COLO829 (cell line): Measurements from ENCODE around the gene CHMP4B.

ENCODE experiments used
- DNase-seq: peaks from one replicate; pipeline ENCODE4 v3.0.0; 2012; ENCODE audit warnings: low spot score

Gene CHMP4B

DNA sequence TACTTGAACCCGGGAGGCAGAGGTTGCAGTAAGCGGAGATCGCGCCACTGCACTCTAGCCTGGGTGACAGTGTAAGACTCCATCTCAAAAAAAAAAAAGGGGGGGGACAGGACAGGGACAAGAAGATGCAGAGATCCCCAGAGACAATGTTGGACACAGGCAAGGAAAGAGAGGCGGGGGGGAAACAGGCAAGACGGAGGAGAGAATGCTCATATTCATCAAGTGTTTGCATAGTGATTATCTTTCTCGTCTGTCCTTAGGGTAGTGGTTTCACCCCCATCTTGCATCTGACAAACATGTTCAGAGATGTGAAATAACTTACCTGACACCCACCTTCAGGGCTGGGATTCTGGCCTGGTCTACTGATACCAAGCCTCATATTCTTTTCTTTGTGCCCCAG is 29.0 kb downstream of the CHMP4B start:
- DNase-seq: no peak

DNA sequence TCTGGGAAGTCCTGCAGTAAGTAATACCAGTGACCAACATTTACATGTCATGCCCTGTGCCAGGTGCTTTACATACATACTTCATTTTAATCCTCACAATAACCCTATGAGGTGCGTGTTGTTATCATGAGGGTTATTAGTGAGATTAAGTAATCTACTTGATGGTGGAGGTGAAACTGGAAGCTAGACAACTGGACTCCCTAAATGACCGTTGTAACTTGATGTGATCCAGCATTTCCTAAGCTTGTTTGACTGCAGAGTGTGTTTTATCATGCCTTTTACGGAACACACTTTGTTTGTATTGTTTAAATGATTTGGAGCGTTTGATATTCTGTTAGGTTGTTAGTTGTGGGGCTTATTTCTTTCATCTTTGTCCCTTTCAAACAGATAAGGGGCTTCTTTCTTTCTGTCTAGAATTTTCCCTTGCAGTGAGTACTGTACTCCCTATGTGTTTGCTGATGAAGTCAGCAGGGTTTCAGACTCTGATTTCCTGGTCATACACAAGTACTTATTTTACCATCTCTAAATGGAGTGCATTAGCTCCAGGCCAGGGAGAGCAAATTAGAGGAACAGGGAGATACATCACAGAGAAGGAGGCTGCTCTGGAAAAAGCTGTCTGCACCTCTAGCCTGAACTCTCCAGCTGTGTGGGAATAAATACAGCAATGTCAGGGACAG is 29.7 kb downstream of the CHMP4B start:
- DNase-seq: no peak

DNA sequence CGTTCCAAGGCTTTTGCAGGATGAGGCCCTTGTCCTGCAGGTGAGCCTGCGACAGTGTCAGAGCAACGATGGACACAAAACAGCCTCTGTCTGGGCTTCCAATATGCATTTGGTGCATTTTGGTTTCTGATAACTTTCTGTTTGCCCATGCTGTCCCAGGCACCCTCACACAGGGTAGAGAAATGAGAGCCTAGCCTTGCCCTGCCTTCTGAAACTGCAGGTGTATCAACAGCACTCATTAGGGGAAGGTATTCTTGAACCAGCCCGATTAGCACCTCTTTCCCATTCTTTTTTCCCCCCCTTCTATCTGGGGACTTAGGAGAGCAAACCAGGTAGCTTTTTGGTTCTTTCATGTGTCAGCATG is 30.3 kb downstream of the CHMP4B start:
- no peak for DNase-seq

DNA sequence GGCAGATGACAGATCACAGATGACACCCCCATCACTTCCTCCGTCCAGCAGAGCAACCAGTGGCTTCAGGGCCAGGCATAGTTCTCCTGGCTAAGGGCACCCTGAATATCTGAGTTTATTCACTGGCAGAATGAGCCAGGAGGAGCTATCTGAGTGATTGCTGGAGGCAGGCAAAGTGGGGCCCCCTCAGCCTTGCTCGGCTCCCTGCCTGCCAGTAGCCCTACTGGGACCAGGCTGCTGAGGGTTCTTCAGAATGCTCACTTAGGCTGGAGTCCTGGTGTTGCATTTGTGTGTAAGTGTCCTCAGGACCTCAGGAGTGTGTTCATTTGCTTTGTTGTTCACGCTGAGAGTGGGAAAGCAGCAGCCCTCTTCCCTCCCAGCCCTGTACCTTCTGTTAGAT is 31.2 kb downstream of the CHMP4B start:
- DNase-seq: no peak

DNA sequence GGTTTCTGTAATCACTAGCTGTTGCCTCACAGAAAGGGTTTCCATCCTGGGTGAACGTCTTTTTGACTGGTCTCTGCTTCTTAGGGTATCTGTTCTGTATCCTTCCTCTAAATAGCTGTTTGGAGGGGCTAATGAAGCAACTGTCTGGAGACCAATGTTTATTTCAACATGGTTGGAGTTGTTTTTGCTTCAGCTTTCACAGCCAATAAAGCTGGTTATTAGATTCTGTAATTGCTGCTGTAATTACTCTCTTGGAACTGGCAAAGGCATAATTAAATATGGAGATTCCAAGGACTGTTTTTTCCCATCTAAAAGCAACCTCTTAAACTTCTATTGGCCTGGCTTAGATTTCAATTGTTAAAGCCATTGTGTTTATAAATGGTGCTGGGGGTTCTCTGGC is 31.9 kb downstream of the CHMP4B start:
- DNase-seq: no peak

DNA sequence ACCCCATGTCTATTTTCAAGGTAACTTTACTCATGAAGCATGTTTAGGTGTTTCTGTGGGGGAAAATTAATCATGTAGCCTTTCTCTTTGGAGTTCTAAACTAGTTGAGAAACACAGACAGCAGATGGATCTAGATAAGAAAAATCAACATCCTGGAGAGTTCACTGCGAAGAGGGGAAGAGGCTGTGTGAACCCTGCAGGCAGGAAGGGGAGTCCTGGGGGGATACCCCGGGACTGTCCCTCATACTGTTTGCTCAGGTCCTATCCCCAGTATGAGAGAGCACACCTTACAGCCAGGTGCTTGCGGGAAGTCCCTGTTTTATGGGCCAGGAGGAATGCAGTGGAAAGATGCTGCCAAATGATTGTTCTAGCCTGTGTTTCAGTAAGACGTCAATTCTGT is 32.7 kb downstream of the CHMP4B start:
- no peak for DNase-seq

DNA sequence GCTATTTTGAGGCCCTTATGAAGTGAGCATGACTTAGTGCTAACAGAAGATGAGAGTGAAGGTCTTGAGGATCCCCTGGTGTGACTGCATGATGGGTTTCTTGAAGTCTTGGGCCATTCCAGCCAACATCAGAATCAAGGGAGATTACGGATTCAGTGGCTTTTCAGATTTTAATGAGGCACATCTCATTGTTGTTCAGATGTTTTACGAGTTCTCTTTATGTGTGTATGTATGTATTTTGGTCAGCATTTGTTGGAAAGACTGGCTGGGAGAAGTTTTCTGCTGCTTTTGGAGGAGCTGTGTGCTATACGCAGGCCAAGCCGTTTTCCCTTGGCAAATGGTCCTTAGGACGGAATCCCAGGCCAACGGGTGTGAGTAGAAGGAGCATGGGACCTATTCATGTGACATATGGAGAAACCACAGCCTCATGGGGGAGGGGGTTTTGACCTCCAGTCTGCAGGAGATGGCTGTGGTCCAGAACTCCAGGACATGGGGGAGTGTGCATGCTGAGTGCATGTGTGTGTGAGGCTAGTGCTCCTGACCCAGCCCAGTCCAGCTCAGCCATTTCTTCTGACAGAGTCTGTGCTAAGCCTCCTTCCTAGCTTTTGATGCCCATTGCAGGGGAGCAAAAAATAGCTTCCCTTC is 35.3 kb downstream of the CHMP4B start:
- DNase-seq: peak; percentile 31

DNA sequence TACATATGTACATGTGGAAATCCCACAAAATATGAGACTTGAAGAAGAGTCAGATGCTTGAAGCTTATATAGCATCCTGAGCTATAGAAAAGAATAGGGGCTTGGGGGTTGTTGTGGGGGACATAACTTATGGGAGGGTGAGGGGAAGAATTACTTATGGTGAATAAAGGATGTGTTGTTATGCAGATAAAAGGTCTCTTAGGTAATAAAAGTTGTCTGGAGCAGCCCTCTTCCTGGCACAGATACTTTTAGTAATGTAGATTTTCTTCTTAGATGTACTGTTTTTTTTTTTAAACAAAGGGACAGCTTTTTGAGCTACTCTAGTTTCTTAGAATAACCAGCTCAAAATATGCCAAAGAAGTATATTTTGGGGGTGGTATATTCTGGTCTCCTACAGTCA is 35.9 kb downstream of the CHMP4B start:
- no peak for DNase-seq

DNA sequence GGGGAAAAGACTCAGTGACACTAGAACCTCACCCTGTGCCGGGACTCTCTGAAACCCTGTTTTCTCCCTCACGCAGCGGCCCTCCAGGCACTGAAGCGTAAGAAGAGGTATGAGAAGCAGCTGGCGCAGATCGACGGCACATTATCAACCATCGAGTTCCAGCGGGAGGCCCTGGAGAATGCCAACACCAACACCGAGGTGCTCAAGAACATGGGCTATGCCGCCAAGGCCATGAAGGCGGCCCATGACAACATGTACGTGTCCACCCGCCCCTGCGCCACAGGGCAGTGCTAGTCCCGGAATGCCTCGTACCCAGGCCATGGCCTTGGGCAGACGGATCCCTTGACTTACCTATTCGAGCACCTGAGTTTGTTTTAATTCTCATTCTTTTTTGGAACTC is 37.2 kb downstream of the CHMP4B start:
- no peak for DNase-seq

DNA sequence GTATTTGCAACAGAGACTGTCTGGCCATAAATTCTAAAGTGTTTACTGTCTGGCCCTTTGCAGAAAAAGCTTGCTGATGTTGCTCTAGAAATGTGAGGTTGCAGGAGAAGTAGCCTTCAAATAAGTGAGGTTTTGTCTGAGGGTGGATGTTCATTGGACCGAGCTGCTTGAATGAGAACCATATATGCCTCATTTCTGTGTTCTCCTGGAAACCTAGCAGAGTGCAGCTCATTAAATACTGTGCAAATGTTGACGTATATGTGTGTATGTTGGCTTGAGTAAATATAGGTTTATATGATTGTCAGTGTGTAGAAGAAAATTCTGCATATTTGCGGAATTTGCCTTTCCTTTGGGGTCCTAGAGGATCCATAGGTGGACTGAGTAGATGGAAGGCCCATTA is 39.0 kb downstream of the CHMP4B start:
- no peak for DNase-seq

DNA sequence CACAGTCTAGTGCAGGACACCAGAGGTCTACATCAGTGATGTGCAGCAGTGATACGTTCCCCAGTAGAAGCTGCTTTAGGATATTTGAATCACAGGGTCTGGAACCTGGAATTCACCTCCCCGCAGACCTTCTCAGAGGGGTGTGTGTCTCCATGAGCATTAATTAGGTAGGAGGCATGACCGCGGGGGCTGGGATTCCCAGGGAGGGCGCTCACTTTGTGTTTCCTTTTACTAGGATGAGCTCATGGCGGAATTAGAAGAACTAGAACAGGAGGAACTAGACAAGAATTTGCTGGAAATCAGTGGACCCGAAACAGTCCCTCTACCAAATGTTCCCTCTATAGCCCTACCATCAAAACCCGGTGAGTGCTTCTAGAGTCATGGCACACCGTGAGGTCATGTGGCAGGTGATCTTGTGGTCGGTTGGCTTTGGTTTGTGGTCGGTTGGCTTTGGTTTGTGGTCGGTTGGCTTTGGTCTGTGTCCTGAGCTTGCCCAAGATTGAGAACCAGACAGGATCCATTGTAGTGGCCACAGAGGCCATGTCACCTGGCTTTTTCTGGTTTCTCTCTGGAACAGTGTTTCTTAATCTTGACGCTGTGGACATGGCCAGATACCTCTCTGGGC is 40.8 kb downstream of the CHMP4B start:
- no peak for DNase-seq

DNA sequence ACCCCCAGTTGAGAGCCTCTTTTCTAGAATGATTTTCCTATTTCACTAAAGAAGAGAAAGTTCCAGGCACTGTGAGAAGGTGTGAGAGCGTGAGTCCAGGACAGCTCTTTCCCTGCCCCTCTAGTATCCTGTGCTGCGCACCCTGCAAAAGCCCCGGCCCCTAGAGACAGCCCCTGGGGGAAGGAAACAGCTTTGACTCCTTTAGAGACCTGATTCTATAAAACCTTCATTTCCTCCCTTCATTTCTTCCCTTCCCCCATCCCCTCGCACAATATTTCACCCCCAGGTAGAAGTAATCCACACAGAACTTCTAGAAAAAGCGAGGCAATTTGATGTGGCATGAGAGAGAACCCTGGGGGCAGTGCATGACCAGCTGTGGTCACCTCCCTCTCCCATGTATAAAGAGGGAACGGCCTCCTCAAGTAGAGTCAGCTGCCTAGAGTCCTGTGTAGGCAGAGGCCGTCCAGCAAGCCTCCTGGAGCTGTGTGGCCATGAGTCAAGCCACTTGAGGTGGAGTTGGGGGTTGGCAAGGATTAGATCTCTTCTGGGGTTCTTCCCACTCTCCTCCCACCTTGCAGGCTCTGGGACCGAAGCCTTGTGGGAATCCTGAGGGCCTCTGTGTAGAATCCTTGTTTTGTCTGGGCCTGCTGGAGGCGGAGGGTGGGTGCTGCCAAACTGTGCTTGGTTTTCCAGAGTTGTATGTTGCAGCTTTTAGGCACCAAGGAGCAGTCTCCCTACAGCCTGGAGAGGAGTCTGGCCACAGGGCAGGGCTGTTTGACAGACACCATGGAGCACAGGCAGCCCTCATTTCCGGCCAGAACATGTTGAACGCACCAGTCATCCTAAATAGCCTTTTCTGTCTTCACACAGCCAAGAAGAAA is 41.7 kb downstream of the CHMP4B start:
- no peak for DNase-seq

DNA sequence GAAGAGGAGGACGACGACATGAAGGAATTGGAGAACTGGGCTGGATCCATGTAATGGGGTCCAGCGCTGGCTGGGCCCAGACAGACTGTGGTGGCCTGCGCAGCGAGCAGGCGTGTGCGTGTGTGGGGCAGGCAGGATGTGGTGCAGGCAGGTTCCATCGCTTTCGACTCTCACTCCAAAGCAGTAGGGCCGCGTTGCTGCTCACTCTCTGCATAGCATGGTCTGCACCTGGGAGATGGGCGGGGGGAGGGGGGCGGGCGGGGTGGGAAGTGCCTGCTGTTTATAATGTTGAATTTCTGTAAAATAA is 42.3 kb downstream of the CHMP4B start:
- no peak for DNase-seq

DNA sequence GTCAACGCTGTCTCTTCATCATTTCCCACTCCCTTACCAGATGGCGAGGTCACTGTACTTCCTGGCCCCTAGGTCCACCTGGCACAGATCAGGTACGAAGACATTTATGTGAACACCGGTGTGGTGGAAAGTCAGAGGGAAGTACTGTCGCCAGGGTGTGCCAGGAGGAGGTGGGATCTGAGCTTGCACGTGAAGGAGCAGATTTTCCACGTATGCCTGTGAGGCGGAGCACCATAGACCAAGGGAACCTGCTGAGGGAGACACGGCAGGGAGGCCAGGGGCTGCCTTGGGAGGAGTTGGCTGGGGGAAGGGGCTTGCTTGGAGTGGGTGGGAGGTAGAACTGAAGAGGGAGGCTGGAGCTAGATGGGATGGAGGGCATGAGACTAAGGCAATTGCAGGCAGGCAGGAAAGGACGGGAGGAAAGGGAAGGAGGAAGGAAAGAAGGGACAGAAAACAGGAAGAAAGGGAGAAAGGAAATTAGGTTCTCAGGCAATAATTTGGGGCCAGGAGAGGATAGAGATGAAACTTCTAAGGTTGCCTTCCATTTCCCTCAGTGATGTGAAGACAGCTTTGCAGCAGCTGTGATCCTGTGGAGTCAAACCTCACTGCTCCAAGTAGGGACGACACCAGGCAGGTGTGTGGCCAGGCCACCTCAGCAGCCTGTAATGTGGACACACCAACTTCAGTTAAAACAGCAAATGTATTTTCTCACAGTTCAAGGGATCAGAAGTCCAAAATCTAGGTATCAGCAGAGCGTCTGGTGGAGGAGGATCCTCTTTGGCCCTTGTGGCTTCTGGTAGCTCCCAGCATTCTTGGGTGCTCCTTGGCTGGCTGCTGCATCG is 46.8 kb downstream of the CHMP4B start:
- no peak for DNase-seq

DNA sequence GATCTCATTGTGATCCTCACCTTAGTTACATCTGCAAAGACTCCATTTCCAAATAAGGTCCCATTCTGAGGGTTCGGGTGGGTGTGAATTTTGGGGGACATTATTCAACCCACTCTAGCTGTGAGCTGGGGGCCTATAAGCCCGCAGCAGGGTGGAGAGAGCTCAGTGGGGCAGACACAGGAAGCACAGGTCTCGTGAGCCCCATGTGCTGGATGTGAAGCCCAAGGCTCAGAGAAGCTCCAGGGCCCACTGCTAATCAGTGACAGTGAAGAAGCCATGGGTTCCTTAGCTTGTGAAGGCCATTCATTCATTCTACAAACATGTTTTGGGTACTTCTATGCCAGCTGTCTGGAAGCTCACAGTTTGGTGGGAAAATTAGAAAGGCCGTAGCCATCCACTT is 47.5 kb downstream of the CHMP4B start:
- no peak for DNase-seq

DNA sequence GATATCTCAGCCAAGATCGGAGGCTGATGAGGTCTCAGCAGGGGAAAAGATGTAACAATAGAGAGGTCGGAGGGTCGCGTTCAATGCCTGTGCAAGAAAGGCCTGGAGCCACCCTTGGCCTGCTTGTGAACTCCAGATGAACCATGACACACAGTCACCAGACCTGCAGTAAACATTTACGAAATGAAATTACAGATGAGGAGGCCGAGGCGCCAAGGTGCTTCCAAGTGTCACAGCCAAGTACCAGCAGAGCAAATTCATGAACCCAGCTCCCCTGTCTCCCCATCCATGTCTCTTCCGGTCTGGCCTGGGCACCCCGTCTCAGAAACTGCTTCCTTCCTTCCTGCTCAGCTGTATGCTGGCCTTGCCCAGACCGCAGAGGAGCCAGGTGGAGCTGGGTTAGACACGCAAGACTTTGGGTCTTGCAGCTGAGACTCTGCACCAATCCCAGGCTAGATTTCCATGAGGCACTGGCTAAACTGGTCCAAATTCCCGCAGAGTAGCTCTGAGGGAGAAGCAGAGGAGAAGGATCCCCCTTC is 48.1 kb downstream of the CHMP4B start:
- peak; percentile 47 for DNase-seq

DNA sequence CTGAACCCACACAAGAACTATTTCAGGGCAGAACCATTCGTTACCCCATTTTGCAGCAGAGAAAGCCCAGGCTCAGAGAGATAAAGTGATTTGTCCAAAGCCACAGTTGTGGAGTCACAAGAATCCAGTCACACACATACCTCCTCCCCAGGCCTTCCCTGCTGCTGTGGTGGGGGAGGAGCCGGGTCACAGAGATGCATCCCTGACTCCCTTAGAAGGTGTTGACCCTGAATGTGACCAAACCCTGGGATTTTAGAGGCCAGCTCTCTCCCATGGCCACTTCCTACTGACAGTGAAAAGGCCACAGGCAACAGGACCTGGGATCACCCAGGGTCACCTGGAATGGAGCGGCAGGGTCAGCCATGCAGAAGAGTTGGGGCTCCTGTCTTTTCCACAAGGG is 48.6 kb downstream of the CHMP4B start:
- no peak for DNase-seq

DNA sequence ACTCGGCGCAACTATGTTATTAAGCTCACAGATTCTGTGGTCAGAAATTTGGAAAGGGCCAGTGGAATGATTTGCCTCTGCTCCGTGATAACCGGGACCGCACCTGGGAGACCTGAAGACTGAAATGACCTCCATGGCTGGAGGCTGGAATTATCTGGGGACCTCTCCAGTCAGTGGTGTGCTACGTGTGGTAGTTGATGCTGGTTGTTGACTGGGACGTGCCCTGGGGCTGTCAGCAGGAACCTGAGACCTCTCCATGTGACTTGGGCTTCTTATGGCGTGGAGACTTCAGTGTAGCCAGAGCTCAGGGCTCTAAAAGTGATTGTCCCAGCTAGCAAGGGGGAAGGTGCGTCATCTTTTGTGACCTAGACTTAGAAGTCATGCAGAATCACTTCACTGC is 50.3 kb downstream of the CHMP4B start:
- no peak for DNase-seq

DNA sequence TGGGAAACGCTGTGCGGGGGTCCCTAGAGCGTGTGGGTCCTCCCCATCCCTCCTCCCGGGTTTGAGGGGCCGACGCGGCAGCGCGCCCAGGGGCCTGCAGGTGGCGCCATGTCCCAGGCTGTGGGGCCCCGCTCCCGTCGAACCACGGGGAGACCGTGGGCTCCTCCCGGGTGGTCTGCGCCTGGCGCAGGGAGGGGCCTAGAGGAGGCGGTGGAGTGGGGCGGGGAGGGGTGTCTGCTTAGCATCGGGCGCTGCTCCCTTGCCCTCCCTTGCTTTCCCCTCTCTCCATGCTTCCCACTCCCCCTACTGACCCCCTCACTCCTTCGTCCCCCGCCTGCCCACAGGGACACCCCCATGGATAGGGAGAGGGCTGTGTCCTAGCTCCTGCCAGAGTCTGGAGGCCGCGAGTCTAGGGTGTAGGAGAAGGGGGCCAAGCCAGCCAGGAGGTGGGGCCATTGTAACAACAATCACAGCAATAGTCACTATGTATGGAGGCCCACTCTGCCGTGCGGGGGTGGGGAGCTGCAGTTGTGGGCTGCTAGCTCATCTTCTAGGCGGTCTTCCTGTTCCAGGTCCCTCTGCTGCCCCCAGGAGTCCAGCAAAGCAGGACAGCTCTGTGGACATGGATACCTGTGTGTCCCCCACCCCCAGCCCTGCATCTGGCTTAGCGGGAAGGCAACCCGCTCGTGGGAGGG is 51.7 kb downstream of the CHMP4B start:
- peak; percentile 66 for DNase-seq

DNA sequence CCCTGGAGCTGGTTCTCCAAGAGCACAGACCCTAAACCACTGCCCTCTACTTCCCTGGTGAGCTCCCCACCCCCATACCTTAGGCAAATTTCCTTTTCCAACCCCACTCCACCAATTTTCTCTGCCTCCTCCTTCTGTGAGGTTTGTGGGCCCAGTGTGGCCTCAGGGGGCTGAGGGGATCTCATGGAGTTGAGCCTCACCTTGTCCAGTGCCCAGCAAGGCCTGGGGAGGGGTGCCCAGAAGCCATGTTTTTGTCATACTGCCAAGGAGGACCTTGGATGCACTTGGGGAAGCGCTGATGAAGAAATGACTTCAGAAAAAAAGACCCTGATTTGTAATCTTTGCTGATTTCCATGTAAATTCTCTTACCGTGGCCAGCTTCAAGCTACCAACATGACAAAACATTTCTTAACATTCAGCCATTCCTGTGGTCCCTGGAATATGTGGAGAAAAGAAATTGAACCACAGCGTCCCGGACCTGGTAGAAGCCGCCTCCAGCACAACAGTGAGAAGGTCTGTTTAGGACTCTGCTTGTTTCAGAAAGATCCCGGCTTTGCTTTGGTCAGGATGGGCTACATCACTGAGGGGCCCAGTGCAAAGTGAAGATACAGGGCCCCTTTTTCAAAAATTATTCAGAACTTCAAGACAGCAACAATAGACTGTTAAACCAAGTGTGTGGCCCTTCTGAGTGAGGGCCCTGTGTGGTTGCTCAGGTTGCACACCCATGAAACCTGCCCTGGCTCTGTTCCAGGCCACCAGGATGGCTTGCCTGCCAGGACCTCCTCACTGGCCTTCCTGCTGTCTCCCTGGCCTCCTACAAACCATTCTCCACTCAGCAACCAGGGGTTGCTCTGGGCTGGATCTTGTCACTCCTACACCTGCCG is 52.5 kb downstream of the CHMP4B start:
- DNase-seq: no peak
